ENCODE measurements around the gene NANOS3. TPM values are rescaled to one million over a fixed set of nuclear protein-coding genes. Genes with fewer than 3 reads are reported as not detected.

NANOS3 gene
- total and polyA plus RNA-seq, 9 of the 15 experiments (the other 6 are each of a cell fraction or from before 2014, with no cell fraction given), result not detected

DNA sequence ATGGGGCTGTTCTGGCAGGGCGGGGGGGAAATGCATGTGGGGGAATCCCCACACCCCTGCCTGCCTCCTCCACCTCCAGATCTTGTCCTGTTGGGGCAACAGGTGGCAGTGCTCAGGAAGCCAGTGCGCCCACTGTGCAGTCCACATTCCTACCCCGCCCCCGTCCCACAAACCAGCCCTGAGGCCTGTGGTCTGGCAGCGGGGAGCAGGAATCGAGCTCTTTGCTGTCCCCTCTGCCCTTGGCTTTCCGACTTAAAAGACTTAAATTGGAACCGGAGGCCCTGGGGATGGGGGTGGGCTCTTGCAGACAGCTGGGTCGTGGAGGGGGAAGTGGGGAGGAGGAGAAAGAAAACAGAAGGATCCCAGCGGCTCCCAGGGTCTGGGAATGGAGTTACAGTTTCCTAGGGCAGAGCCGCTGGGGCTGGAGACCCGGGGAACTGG is 4.3 kb downstream of the NANOS3 start:
- Histone ChIP-seq H3K27me3 (ENCODE audit: control insufficient read depth in 2 of 2, insufficient read depth in 2 of 2, low read length in 2 of 2) (no peaks in the 10 kb centered on the region; a peak in 1 of 5 replicates), H2AFZ (ENCODE audit: low read depth, low read length) (peak overlapping the region; percentile 67; the same call in 1 of the 2 replicates), H3K27ac (ENCODE audit: extremely low read depth, low read depth, low read length) (0 out of 3 replicates have a peak overlapping the region, but pooled peaks have one; percentile 43), H3K79me2 (ENCODE audit: control insufficient read depth, insufficient read depth, low read length) (no peaks in the 10 kb centered on the region), H3K9ac (ENCODE audit: insufficient read depth in 1 of 2, low read depth in 2 of 2, low read length in 2 of 2) (peak overlapping the region in 1 of 2 experiments; percentile 86; a peak in 3 of 4 replicates), H3K4me1 (replicated peaks in 1 of 2; ENCODE audit: control insufficient read depth in 2 of 2, insufficient read depth in 2 of 2, low read length in 2 of 2) (peaks cover 17 to 64% of the 10 kb centered on the region in 2 experiments), H4K20me1 (replicated peaks; ENCODE audit: control insufficient read depth, insufficient read depth, low read length) (no peaks in the 10 kb centered on the region), H3K4me2 (ENCODE audit: insufficient read depth, low read length) (no peak overlapping the region), H3K4me3 (no peak overlapping the region), H3K9me3 (replicated peaks; ENCODE audit: control insufficient read depth, insufficient read depth, low read depth, low read length) (no peaks in the 10 kb centered on the region), H3K36me3 (ENCODE audit: control insufficient read depth, insufficient read depth, low read length) (no peaks in the 10 kb centered on the region), H3K9me1 (ENCODE audit: control insufficient read depth, insufficient read depth, low read length) (no peaks in the 10 kb centered on the region)
- FAIRE-seq, result no peak
- ChIA-PET CTCF (ENCODE audit: low intra/inter-chr PET ratio) (interaction anchor here (1.0 to 2.8 kb wide), 3 partner anchors 151 to 199 kb away, joined by 4 to 39 read pairs (median 6); partner anchors contain the start of genes IL27RA and MISP3), POLR2A (interaction anchor here (0.6 to 2.1 kb wide), 5 partner anchors 97 to 255 kb away, joined by 3 to 5 read pairs (median 3); partner anchors contain the start of genes ASF1B, IL27RA and RFX1)
- intact Hi-C loops (cut with micrococcal nuclease) (loop anchor here (5.0 kb wide), 1 partner anchor 466 kb away; no protein-coding TSS in a partner anchor), in situ Hi-C loops (cut with MboI) (loop anchor here (5.0 kb wide), 1 partner anchor 191 kb away; the partner anchor contains the start of gene MISP3)
- WGBS (ENCODE audit: insufficient coverage, low coverage, missing lambda C conversion rate), result 90% methylated on average over 6 of the region's 12 CpGs
- TF ChIP-seq TSC22D4 (tag; IDR thresholded peaks at IDR 0.05) (no peak), ZZZ3 (IDR thresholded peaks at IDR 0.05) (no peak), CREB1 (IDR thresholded peaks at IDR 0.05) (no peak), CREB1 (CRISPR knock-in tag; IDR thresholded peaks at IDR 0.05) (no peak), HNRNPK (IDR thresholded peaks at IDR 0.05; ENCODE audit: low read depth, low read length, poor library complexity, severe bottlenecking) (no peak), ZNF232 (CRISPR knock-in tag; IDR thresholded peaks at IDR 0.05) (no peak), TAF9B (IDR thresholded peaks at IDR 0.05; ENCODE audit: partially characterized antibody) (no peak), SP1 (CRISPR knock-in tag; IDR thresholded peaks at IDR 0.05) (no peak), CXXC5 (CRISPR knock-in tag; IDR thresholded peaks at IDR 0.05) (no peak), ZNF695 (CRISPR knock-in tag; IDR thresholded peaks at IDR 0.05) (no peak), ZNF184 (CRISPR knock-in tag; IDR thresholded peaks at IDR 0.05) (no peak)
- TF ChIP-seq, protein P1, sequence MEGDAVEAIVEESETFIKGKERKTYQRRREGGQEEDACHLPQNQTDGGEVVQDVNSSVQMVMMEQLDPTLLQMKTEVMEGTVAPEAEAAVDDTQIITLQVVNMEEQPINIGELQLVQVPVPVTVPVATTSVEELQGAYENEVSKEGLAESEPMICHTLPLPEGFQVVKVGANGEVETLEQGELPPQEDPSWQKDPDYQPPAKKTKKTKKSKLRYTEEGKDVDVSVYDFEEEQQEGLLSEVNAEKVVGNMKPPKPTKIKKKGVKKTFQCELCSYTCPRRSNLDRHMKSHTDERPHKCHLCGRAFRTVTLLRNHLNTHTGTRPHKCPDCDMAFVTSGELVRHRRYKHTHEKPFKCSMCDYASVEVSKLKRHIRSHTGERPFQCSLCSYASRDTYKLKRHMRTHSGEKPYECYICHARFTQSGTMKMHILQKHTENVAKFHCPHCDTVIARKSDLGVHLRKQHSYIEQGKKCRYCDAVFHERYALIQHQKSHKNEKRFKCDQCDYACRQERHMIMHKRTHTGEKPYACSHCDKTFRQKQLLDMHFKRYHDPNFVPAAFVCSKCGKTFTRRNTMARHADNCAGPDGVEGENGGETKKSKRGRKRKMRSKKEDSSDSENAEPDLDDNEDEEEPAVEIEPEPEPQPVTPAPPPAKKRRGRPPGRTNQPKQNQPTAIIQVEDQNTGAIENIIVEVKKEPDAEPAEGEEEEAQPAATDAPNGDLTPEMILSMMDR (IDR thresholded peaks at IDR 0.05 in 2 of 3, conservative IDR thresholded peaks at IDR 0.05 in 1 of 3; ENCODE audit: insufficient read depth in 2 of 3, low read depth in 1 of 3, low read length in 3 of 3), result no peak
- DNase-seq (ENCODE audit: extremely low read depth in 1 of 4, low spot score in 3 of 4), result no peak
- BruUV-seq (replicated peaks), result no TSS peak
- ATAC-seq, result no peak
